SK-N-SH (cell line): ENCODE measurements around the gene SCFD1.

ENCODE experiments used
- CTCF ChIP-seq: fragments of 200-600 bp; sonication (generic); IDR thresholded peaks from 2 replicates; pipeline ENCODE4 v1.6.1; 2017; ENCODE audit warnings: antibody characterized with exemption, mild to moderate bottlenecking, moderate library complexity
- EP300 ChIP-seq, 2 experiments: IDR thresholded peaks; 2 replicates each; pipeline versions ENCODE4 v1.4.0 to v1.6.1; 2012; ENCODE audit warnings: borderline replicate concordance in 1 of 2, low read depth in 1 of 2, low read length in 1 of 2
- EZH2phosphoT487 ChIP-seq: fragments of 200-600 bp; sonication (generic); IDR thresholded peaks from 2 replicates; pipeline ENCODE4 v1.6.1; 2017; ENCODE audit warnings: low read depth, mixed run types, mild to moderate bottlenecking, antibody characterized with exemption, moderate library complexity, borderline replicate concordance
- FOXJ3 ChIP-seq: sonication (generic); formaldehyde crosslinking; IDR thresholded peaks from 2 replicates; pipeline ENCODE4 v1.5.1; 2020; ENCODE audit warnings: mild to moderate bottlenecking, missing genetic modification reagents
- FOXM1 ChIP-seq: IDR thresholded peaks from 2 replicates; pipeline ENCODE4 v1.4.0; 2012; ENCODE audit warnings: low read depth, mild to moderate bottlenecking
- IRF3 ChIP-seq: fragments of 150-350 bp; IDR thresholded peaks from 2 replicates; pipeline ENCODE4 v1.6.1; 2016; ENCODE audit warnings: mild to moderate bottlenecking, low read depth, low read length
- MXI1 ChIP-seq: IDR thresholded peaks from 2 replicates; pipeline ENCODE4 v1.6.1; 2012; ENCODE audit warnings: mild to moderate bottlenecking, low read depth, low read length, improper control_type of control experiment
- POLR2AphosphoS5 ChIP-seq: IDR thresholded peaks from 2 replicates; pipeline ENCODE4 v1.6.1; 2012; ENCODE audit warnings: low read depth, low read length
- RAD21 ChIP-seq: IDR thresholded peaks from 2 replicates; pipeline ENCODE4 v1.6.1; 2012; ENCODE audit warnings: mild to moderate bottlenecking, low read length
- REST ChIP-seq: IDR thresholded peaks from 2 replicates; pipeline ENCODE4 v1.6.1; 2012; ENCODE audit warnings: mild to moderate bottlenecking, low read depth, low read length, moderate library complexity
- TAF1 ChIP-seq: IDR thresholded peaks from 2 replicates; pipeline ENCODE4 v1.6.1; 2012; ENCODE audit warnings: low read depth, mild to moderate bottlenecking, low read length, moderate library complexity, borderline replicate concordance
- TF ChIP-seq, protein P1 (sequence below): IDR thresholded peaks from 2 replicates; pipeline ENCODE4 v1.4.0; 2012; ENCODE audit warnings: low read depth
- TF ChIP-seq, protein P2 (sequence below): fragments of 150-350 bp; IDR thresholded peaks from 2 replicates; pipeline ENCODE4 v1.6.1; 2017; ENCODE audit warnings: antibody characterized with exemption, low read length, low read depth, borderline replicate concordance

DNA sequence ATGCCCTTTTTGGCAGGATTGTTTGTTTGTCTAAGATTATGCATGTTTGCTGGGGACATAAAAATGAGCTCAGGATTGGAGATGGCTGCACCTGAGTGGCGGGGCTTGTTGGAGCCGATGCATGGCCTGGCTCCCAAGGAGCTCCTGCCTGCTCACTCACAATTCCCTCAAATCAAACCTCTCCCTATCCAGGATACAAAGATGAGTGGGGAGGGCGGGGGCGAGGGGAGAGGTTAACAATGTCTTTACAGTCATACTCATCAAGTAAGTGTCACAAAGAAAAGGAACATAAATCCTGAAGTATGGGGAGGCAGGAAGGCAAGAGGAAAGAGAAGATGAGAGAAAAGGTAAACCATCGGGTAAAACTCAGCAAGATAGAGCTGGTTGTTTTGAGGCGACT is 148.3 kb downstream of the SCFD1 start:
- TF ChIP-seq FOXJ3 (CRISPR knock-in tag) (no peak), CTCF (no peak), EP300 (IDR thresholded peaks at IDR 0.05; ENCODE audit: borderline replicate concordance in 1 of 2, low read depth in 1 of 2, low read length in 1 of 2) (no peak), MXI1 (no peak), FOXM1 (no peak), TAF1 (no peak), IRF3 (no peak), REST (no peak), POLR2AphosphoS5 (no peak), RAD21 (no peak), EZH2phosphoT487 (no peak)
- TF ChIP-seq, protein P1, sequence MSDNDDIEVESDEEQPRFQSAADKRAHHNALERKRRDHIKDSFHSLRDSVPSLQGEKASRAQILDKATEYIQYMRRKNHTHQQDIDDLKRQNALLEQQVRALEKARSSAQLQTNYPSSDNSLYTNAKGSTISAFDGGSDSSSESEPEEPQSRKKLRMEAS: no peak
- TF ChIP-seq, protein P2, sequence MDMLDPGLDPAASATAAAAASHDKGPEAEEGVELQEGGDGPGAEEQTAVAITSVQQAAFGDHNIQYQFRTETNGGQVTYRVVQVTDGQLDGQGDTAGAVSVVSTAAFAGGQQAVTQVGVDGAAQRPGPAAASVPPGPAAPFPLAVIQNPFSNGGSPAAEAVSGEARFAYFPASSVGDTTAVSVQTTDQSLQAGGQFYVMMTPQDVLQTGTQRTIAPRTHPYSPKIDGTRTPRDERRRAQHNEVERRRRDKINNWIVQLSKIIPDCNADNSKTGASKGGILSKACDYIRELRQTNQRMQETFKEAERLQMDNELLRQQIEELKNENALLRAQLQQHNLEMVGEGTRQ: no peak
